OCI-LY7 (cell line): ENCODE results near the gene HRCT1. TPM values are rescaled to one million over a fixed set of nuclear protein-coding genes. Genes with fewer than 3 reads are reported as not detected.

Source experiments
- BruUV-seq: library from RNA; stranded (reverse); fragments of 400-500 nt; replicated peaks from 2 replicates; lab custom pipeline; 2021; lab: Mats Ljungman, UMichigan
- CTCF ChIA-PET: fragments of 300-600 bp; sonication (Branson Sonifier 250); formaldehyde crosslinking; loops from one replicate; lab custom pipeline; 2022; ENCODE audit warnings: antibody characterized with exemption; ENCODE audit not compliant: unreplicated experiment; lab: Charles Lee
- POLR2A ChIA-PET: fragments of 300-600 bp; sonication (Branson Sonifier 250); formaldehyde crosslinking; loops from one replicate; lab custom pipeline; 2022; ENCODE audit warnings: antibody characterized with exemption; lab: Charles Lee
- DNase-seq: peaks from one replicate; pipeline ENCODE4 v3.0.0-alpha.2; 2015; ENCODE audit warnings: low spot score
- H2AFZ ChIP-seq: fragments of 200-600 bp; sonication (generic), shearing (Covaris generic); 2 replicates; pipeline ENCODE4 v1.6.1; 2014; ENCODE audit warnings: mild to moderate bottlenecking, antibody characterized with exemption, low read length, moderate library complexity
- H3K27ac ChIP-seq: fragments of 200-600 bp; sonication (generic); 2 replicates; pipeline ENCODE4 v1.5.1; 2014; ENCODE audit warnings: mixed run types, low read depth, mild to moderate bottlenecking, moderate library complexity, low read length, inconsistent platforms; ENCODE audit not compliant: poor library complexity, severe bottlenecking
- H3K36me3 ChIP-seq: fragments of 200-600 bp; sonication (generic); 2 replicates; pipeline ENCODE4 v1.6.1; 2014; ENCODE audit warnings: mild to moderate bottlenecking, antibody characterized with exemption, low read length, moderate library complexity, mixed read lengths; ENCODE audit not compliant: insufficient read depth
- H3K4me1 ChIP-seq: fragments of 200-600 bp; sonication (generic); 2 replicates; pipeline ENCODE4 v1.5.1; 2014; ENCODE audit warnings: mild to moderate bottlenecking, low read length; ENCODE audit not compliant: insufficient read depth, poor library complexity, severe bottlenecking
- H3K4me2 ChIP-seq: fragments of 200-600 bp; sonication (generic); 2 replicates; pipeline ENCODE4 v1.6.1; 2014; ENCODE audit warnings: mild to moderate bottlenecking, low read length
- H3K4me3 ChIP-seq: fragments of 200-600 bp; sonication (generic); 2 replicates; pipeline ENCODE4 v1.5.1; 2014; ENCODE audit warnings: mild to moderate bottlenecking, low read depth, low read length; ENCODE audit not compliant: poor library complexity, severe bottlenecking
- H3K79me2 ChIP-seq: fragments of 200-600 bp; sonication (generic); 2 replicates; pipeline ENCODE4 v1.6.1; 2016; ENCODE audit warnings: low read depth, mild to moderate bottlenecking, low read length, moderate library complexity, mixed read lengths; ENCODE audit not compliant: insufficient read depth
- H3K9me2 ChIP-seq: fragments of 200-600 bp; sonication (generic); 2 replicates; pipeline ENCODE4 v1.6.1; 2016; ENCODE audit warnings: mild to moderate bottlenecking, low read length, mixed read lengths; ENCODE audit not compliant: insufficient read depth
- H3K9me3 ChIP-seq: fragments of 200-600 bp; sonication (generic); 2 replicates; pipeline ENCODE4 v1.6.1; 2014; ENCODE audit warnings: mild to moderate bottlenecking, mixed run types, low read length, mixed read lengths
- H4K20me1 ChIP-seq: fragments of 200-600 bp; sonication (generic); 2 replicates; pipeline ENCODE4 v1.6.1; 2014; ENCODE audit warnings: mild to moderate bottlenecking, antibody characterized with exemption, low read length, moderate library complexity, mixed read lengths; ENCODE audit not compliant: insufficient read depth
- EZH2phosphoT487 ChIP-seq: fragments of 200-600 bp; sonication (generic); IDR thresholded peaks from 2 replicates; pipeline ENCODE4 v1.6.1; 2018; ENCODE audit warnings: low read depth, borderline replicate concordance, mild to moderate bottlenecking, mixed run types, antibody characterized with exemption, low read length, moderate library complexity, mixed read lengths
- intact Hi-C: fragments of 100-400 bp; cut with micrococcal nuclease; formaldehyde crosslinking; loops from one replicate; pipeline ENCODE4 v1.10.0; 2022; ENCODE audit not compliant: unreplicated experiment
- total RNA-seq, 2 experiments: library from RNA; depleted of rRNA in 1 of 2; stranded (reverse); fragments of >200 nt in 1 of 2; shearing (Covaris generic) in 1 of 2; gene quantifications; 2 replicates each; pipeline ENCODE4 v1.2.3, GENCODE V29; 2014 to 2022
- TF ChIP-seq, protein P1 (sequence below): fragments of 200-600 bp; sonication (generic); conservative IDR thresholded peaks from 2 replicates; pipeline ENCODE4 v1.5.1; 2014; ENCODE audit warnings: mild to moderate bottlenecking, antibody characterized with exemption, low read length, moderate library complexity, mixed read lengths

HRCT1 gene
- total RNA-seq, 2 experiments from 2014 or later = not detected

DNA sequence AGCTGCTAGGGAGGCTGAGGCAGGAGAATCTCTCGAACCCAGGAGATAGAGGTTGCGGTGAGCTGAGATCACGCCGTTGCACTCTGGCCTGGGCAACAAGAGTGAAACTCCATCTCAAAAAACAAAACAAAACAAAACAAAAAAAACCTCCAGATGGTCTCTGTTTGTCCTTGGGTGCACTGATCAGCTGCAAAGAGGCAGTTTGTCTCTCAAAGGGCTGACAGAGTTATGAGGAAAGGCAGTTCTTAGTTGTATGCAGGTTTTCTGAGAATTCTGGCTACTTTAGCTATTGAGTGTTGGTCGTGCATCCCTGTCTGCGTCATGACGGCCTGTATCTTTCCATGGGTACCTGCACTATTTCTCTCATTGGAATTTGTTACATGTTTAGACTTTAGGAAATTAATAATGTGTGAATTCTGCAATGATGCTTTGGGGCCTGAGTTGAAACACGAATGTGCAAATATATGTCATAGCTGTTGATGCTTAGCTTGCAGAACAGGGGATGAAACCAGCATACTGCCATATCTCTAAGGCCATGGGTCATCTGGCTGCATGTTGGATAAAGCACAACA is 33.8 kb downstream of the HRCT1 start:
- H3K4me3 ChIP-seq = no peak overlapping the region
- 0 out of 2 replicates have a peak overlapping the region, but pooled peaks have one; percentile 45 for H3K4me2 ChIP-seq
- H3K79me2 ChIP-seq = no peaks in the 10 kb centered on the region
- intact Hi-C loops = no loop called here
- H3K36me3 ChIP-seq = no peaks in the 10 kb centered on the region; the same call in 1 of the 2 replicates
- TF ChIP-seq EZH2phosphoT487 = no peak
- TF ChIP-seq, protein P1, sequence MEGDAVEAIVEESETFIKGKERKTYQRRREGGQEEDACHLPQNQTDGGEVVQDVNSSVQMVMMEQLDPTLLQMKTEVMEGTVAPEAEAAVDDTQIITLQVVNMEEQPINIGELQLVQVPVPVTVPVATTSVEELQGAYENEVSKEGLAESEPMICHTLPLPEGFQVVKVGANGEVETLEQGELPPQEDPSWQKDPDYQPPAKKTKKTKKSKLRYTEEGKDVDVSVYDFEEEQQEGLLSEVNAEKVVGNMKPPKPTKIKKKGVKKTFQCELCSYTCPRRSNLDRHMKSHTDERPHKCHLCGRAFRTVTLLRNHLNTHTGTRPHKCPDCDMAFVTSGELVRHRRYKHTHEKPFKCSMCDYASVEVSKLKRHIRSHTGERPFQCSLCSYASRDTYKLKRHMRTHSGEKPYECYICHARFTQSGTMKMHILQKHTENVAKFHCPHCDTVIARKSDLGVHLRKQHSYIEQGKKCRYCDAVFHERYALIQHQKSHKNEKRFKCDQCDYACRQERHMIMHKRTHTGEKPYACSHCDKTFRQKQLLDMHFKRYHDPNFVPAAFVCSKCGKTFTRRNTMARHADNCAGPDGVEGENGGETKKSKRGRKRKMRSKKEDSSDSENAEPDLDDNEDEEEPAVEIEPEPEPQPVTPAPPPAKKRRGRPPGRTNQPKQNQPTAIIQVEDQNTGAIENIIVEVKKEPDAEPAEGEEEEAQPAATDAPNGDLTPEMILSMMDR = no peak
- DNase-seq = no peak
- CTCF ChIA-PET = no interaction called here
- no peak overlapping the region for H2AFZ ChIP-seq
- peaks cover 46% of the 10 kb centered on the region for H3K4me1 ChIP-seq
- POLR2A ChIA-PET = no interaction called here
- H3K9me2 ChIP-seq = no peaks in the 10 kb centered on the region
- H3K27ac ChIP-seq = peak overlapping the region; percentile 3
- H3K9me3 ChIP-seq = peaks cover 8% of the 10 kb centered on the region; the same call in 1 of the 2 replicates
- no TSS peak for BruUV-seq
- H4K20me1 ChIP-seq = no peaks in the 10 kb centered on the region

DNA sequence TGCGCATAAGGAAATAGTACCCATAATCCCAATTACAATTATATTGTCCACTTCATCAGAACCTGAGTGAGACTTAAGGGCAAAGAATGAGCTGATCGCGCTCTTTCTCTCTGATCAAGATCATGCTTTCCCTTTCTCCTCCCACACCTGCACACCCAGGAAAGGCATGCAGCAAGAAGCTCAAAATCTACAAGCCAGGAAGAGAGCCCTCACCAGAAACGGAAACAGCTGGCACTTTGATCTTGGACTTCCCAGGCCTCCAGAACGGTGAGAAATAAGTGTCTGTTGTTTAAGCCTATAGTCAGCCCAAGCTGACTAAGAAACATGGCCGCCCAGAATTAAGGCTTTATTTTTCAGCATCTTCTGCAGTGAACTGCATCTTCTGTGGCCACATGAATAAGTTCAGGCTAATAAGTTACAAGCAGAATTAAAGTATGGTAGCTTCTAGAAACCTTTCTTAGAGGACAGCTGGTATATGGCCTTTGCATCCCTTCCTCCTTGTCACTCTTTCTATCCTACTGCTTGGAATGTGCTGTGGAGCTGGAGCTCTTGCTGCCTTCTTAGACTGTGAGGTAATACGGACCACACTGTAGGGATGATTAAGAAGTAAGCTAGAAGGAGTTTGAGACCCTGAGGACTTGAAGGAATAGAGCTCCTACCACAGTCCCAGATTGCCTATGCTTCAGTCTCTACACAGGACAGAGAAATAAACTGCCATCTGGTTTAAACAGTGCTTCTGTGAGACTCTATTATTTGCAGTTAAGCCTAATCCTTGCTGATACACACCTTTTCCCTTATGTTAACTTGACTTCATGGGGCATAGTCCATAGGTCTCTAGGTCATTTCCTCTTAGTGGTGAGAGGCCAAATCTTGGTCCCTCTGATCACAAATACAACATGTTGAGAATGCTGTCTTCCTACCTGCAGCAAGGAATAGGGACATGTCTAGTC is 34.7 kb downstream of the HRCT1 start:
- peaks cover 46% of the 10 kb centered on the region for H3K4me1 ChIP-seq
- peak; percentile 66 for DNase-seq

More for the DNA sequence above, 34.7 kb downstream of the HRCT1 start:
- Histone ChIP-seq H3K4me2 (peak overlapping the region; percentile 45), H4K20me1 (no peaks in the 10 kb centered on the region), H3K27ac (no peak overlapping the region), H3K4me3 (no peak overlapping the region), H3K9me3 (peaks cover 8% of the 10 kb centered on the region; the same call in 1 of the 2 replicates), H2AFZ (peak overlapping the region; percentile 73), H3K9me2 (no peaks in the 10 kb centered on the region), H3K79me2 (no peaks in the 10 kb centered on the region), H3K36me3 (no peaks in the 10 kb centered on the region; the same call in 1 of the 2 replicates)
- ChIA-PET CTCF (interaction anchor here (0.6 kb wide), 1 partner anchor 226 kb away, joined by 3 read pairs; no protein-coding TSS in a partner anchor), POLR2A (interaction anchor here (0.5 to 1.0 kb wide), 8 partner anchors 36 to 1992 kb away, joined by 3 to 6 read pairs (median 3); partner anchors contain the start of gene RECK)
- intact Hi-C loops = no loop called here
- no TSS peak for BruUV-seq
- TF ChIP-seq, protein P1 = no peak
- TF ChIP-seq EZH2phosphoT487 = no peak
